Body of pancreas (tissue), 4 donors: ENCODE data around the gene FBXO42. TPM values are rescaled to one million over a fixed set of nuclear protein-coding genes. Genes with fewer than 3 reads are reported as not detected.

Experiments
- ATAC-seq: fragments of 150-250 bp; one replicate; pipeline ENCODE4 v1.9.1; 2016
- DNase-seq, 4 donors: peaks; one replicate each; pipeline ENCODE4 v3.0.0-alpha.2; 2019
- H3K27ac ChIP-seq, 4 donors: fragments of 200-600 bp; sonication (generic); 1 replicate in 3 of 4; 2 replicates in 1 of 4; pipeline versions ENCODE4 v1.5.1 to v1.6.1; 2016 to 2019; ENCODE audit warnings: mild to moderate bottlenecking in 1 of 4, mixed read lengths in 1 of 4, moderate library complexity in 1 of 4
- H3K27me3 ChIP-seq, 2 donors: fragments of 200-600 bp; sonication (generic); one replicate each; pipeline ENCODE4 v1.6.0; 2016; ENCODE audit warnings: mild to moderate bottlenecking in 1 of 2
- H3K36me3 ChIP-seq, 2 donors: fragments of 200-600 bp; sonication (generic); replicated peaks in 1 of 2; 2 replicates each; pipeline ENCODE4 v1.5.1; 2016; ENCODE audit warnings: low read depth in 2 of 2; ENCODE audit not compliant: insufficient read depth in 1 of 2
- H3K4me1 ChIP-seq: fragments of 200-600 bp; sonication (generic); one replicate; pipeline ENCODE4 v1.6.0; 2016
- H3K4me3 ChIP-seq, 2 donors: fragments of 200-600 bp; sonication (generic); 1 replicate in 1 of 2; 2 replicates in 1 of 2; pipeline ENCODE4 v1.5.1; 2016 to 2019
- H3K9me3 ChIP-seq, 3 donors: fragments of 200-600 bp; sonication (generic); 1 replicate in 2 of 3; 2 replicates in 1 of 3; pipeline ENCODE4 v1.5.1; 2016
- CTCF ChIP-seq, 7 experiments: fragments of 450-650 bp in 4 of 7; fragments of 200-600 bp in 3 of 7; sonication (generic) in 3 of 7; IDR thresholded peaks; one replicate each; pipeline ENCODE4 v1.5.1; 2016 to 2019; ENCODE audit warnings: antibody characterized with exemption in 7 of 7
- POLR2A ChIP-seq, 3 donors: fragments of 450-650 bp; IDR thresholded peaks; one replicate each; pipeline ENCODE4 v1.6.1; 2016; ENCODE audit warnings: antibody characterized with exemption in 3 of 3, mild to moderate bottlenecking in 2 of 3
- WGBS, 2 donors: methylation state at CpG; one replicate each; pipeline ENCODE4 v1.1.5; 2017; 5-methylcytosine and 5-hydroxymethylcytosine counted together
- intact Hi-C: fragments of 100-400 bp; cut with DNase I; formaldehyde crosslinking; loops from one replicate; pipeline ENCODE4 v1.15.1; 2023
- total RNA-seq, 2 donors: library from RNA; depleted of rRNA; stranded (reverse); fragments of >200 nt; gene quantifications; one replicate each; pipeline ENCODE4 v1.1.0, GENCODE V29; 2016

FBXO42 gene
- total RNA-seq, 2 donors from 2014 or later, result 11.9 to 33.6 TPM

GRCh38 chr1:16298653-16299052 is 53.6 kb downstream of the FBXO42 start:
- Histone ChIP-seq H3K27me3 (no peaks in the 10 kb centered on the region), H3K36me3 (peaks cover 0 to 10% of the 10 kb centered on the region in 2 donors), H3K27ac (peak overlapping the region in 2 of 4 donors; percentile 29 to 42), H3K9me3 (no peaks in the 10 kb centered on the region), H3K4me1 (no peaks in the 10 kb centered on the region), H3K4me3 (no peak overlapping the region)
- intact Hi-C loops, result no loop called here
- TF ChIP-seq CTCF (IDR thresholded peaks at IDR 0.05), result no peak
- no peak for TF ChIP-seq POLR2A (IDR thresholded peaks at IDR 0.05)
- 90 to 92% methylated on average over 12 of the region's 12 CpGs for WGBS, 2 donors
- DNase-seq (no peak), ATAC-seq (no peak)

GRCh38 chr1:16296643-16297042 is 55.6 kb downstream of the FBXO42 start:
- intact Hi-C loops, result no loop called here
- Histone ChIP-seq H3K27ac (no peak overlapping the region), H3K4me1 (no peaks in the 10 kb centered on the region), H3K4me3 (no peak overlapping the region), H3K36me3 (peaks cover 0 to 5% of the 10 kb centered on the region in 2 donors), H3K27me3 (no peaks in the 10 kb centered on the region), H3K9me3 (no peaks in the 10 kb centered on the region)
- no peak for ATAC-seq
- DNase-seq, result no peak
- TF ChIP-seq POLR2A (IDR thresholded peaks at IDR 0.05) (no peak), CTCF (IDR thresholded peaks at IDR 0.05) (no peak)
- 88 to 92% methylated on average over 4 of the region's 4 CpGs for WGBS, 2 donors

- Histone ChIP-seq H3K4me1 (no peaks in the 10 kb centered on the region), H3K36me3 (peaks cover 0 to 5% of the 10 kb centered on the region in 2 donors), H3K27ac (no peak overlapping the region), H3K9me3 (no peaks in the 10 kb centered on the region), H3K27me3 (no peaks in the 10 kb centered on the region), H3K4me3 (no peak overlapping the region)
- no peak for DNase-seq
- ATAC-seq, result no peak
- 71% methylated on average over 3 of the region's 3 CpGs for WGBS, 2 donors
- TF ChIP-seq POLR2A (IDR thresholded peaks at IDR 0.05) (no peak), CTCF (IDR thresholded peaks at IDR 0.05) (no peak)
- intact Hi-C loops, result no loop called here
These were observed 57.8 kb downstream of the FBXO42 start for GRCh38 chr1:16294219-16295212.

- Histone ChIP-seq H3K4me3 (no peak overlapping the region), H3K9me3 (no peaks in the 10 kb centered on the region), H3K4me1 (no peaks in the 10 kb centered on the region), H3K27ac (no peak overlapping the region), H3K27me3 (no peaks in the 10 kb centered on the region), H3K36me3 (peaks cover 0 to 5% of the 10 kb centered on the region in 2 donors)
- WGBS, 2 donors, result 77 to 94% methylated on average over 1 of the region's 1 CpG
- DNase-seq, result no peak
- no peak for ATAC-seq
- TF ChIP-seq CTCF (IDR thresholded peaks at IDR 0.05), result no peak
- no peak for TF ChIP-seq POLR2A (IDR thresholded peaks at IDR 0.05)
- intact Hi-C loops, result no loop called here
These were observed 58.7 kb downstream of the FBXO42 start for GRCh38 chr1:16293538-16293937.
